Panc1 (cell line): ENCODE results near the gene MDGA2.

ENCODE experiments used
- CTCF ChIP-seq: fragments of 450-650 bp; IDR thresholded peaks from 2 replicates; pipeline ENCODE4 v1.5.1; 2017; ENCODE audit warnings: mild to moderate bottlenecking
- POLR2AphosphoS5 ChIP-seq: IDR thresholded peaks from 2 replicates; pipeline ENCODE4 v1.6.1; 2012; ENCODE audit warnings: mild to moderate bottlenecking, low read depth, low read length, moderate library complexity

- TF ChIP-seq CTCF = no peak
- TF ChIP-seq POLR2AphosphoS5 = no peak
These were observed 434.5 kb downstream of the MDGA2 start for GRCh38 chr14:47240748-47241437.
